Thoracic aorta (tissue), 2 donors: ENCODE results near the gene KRTAP4-12. TPM values are rescaled to one million over a fixed set of nuclear protein-coding genes. Genes with fewer than 3 reads are reported as not detected.
"Not testable (repeated sequence)": the region's sequence is repeated elsewhere in the genome, so short reads cannot be mapped to it uniquely, and the experiment has no call there.

ENCODE experiments used
- ATAC-seq: fragments of 150-250 bp; one replicate; pipeline ENCODE4 v1.8.0; 2017; ENCODE audit warnings: low read depth; ENCODE audit not compliant: insufficient number of reproducible peaks, low FRiP score
- DNase-seq: peaks from one replicate; pipeline ENCODE4 v3.0.0-alpha.2; 2020; ENCODE audit warnings: low spot score
- H3K27ac ChIP-seq, 2 donors: fragments of 200-600 bp; sonication (generic); 1 replicate in 1 of 2; 2 replicates in 1 of 2; pipeline ENCODE4 v1.5.1; 2016; ENCODE audit warnings: mild to moderate bottlenecking in 2 of 2, moderate library complexity in 2 of 2
- H3K27me3 ChIP-seq: fragments of 200-600 bp; sonication (generic); replicated peaks from 2 replicates; pipeline ENCODE4 v1.6.0; 2016; ENCODE audit warnings: mild to moderate bottlenecking; ENCODE audit not compliant: insufficient read depth
- H3K36me3 ChIP-seq: fragments of 200-600 bp; sonication (generic); one replicate; pipeline ENCODE4 v1.5.1; 2016
- H3K4me1 ChIP-seq, 2 donors: fragments of 200-600 bp; sonication (generic); 1 replicate in 1 of 2; 2 replicates in 1 of 2; pipeline versions ENCODE4 v1.5.1 to v1.6.0; 2016; ENCODE audit warnings: low read depth in 2 of 2, mild to moderate bottlenecking in 1 of 2; ENCODE audit not compliant: control insufficient read depth in 1 of 2
- H3K4me3 ChIP-seq: fragments of 200-600 bp; sonication (generic); 2 replicates; pipeline ENCODE4 v1.5.1; 2016; ENCODE audit warnings: mild to moderate bottlenecking
- H3K9me3 ChIP-seq: fragments of 200-600 bp; sonication (generic); 2 replicates; pipeline ENCODE4 v1.5.1; 2016
- CTCF ChIP-seq: fragments of 200-600 bp; sonication (generic); IDR thresholded peaks from one replicate; pipeline ENCODE4 v1.5.1; 2019; ENCODE audit warnings: antibody characterized with exemption
- total RNA-seq, 2 donors: library from RNA; depleted of rRNA; stranded (reverse); fragments of >200 nt; gene quantifications; one replicate each; pipeline versions ENCODE4 v1.1.0 to v1.2.3, GENCODE V29; 2016

KRTAP4-12 gene
- total RNA-seq, 2 donors from 2014 or later: not detected

- Histone ChIP-seq H3K27me3 (no peaks in the 10 kb centered on the region), H3K4me3 (no peak overlapping the region), H3K36me3 (no peaks in the 10 kb centered on the region), H3K4me1 (no peaks in the 10 kb centered on the region), H3K9me3 (no peaks in the 10 kb centered on the region), H3K27ac (no peak overlapping the region)
- DNase-seq (no peak), ATAC-seq (no peak)
- TF ChIP-seq CTCF: no peak
Observed at GRCh38 chr17:41107941-41108450, 16.0 kb downstream of the KRTAP4-12 start.

GRCh38 chr17:41105347-41105746, 18.6 kb downstream of the KRTAP4-12 start, which contains the start of gene KRTAP4-9:
Gene KRTAP4-9, plus strand, starts transcription at chr17:41105389. Its CDS starts 0 bp downstream, at chr17:41105389.
- not testable (repeated sequence) for H3K9me3 ChIP-seq, H3K27ac ChIP-seq, H3K4me1 ChIP-seq, H3K36me3 ChIP-seq, H3K27me3 ChIP-seq, DNase-seq, ATAC-seq, H3K4me3 ChIP-seq

GRCh38 chr17:41104386-41105038, 19.5 kb downstream of the KRTAP4-12 start:
- H3K9me3 ChIP-seq, H3K27me3 ChIP-seq, ATAC-seq: not testable (repeated sequence)

GRCh38 chr17:41103896-41104295, 20.1 kb downstream of the KRTAP4-12 start:
- H3K4me3 ChIP-seq: no peak overlapping the region
- no peaks in the 10 kb centered on the region for H3K27me3 ChIP-seq
- no peak overlapping the region for H3K27ac ChIP-seq
- no peak for TF ChIP-seq CTCF
- no peaks in the 10 kb centered on the region for H3K36me3 ChIP-seq
- no peak for DNase-seq
- no peaks in the 10 kb centered on the region for H3K4me1 ChIP-seq
- no peaks in the 10 kb centered on the region for H3K9me3 ChIP-seq
- ATAC-seq: no peak

More at GRCh38 chr17:41104386-41105038, 19.5 kb downstream of the KRTAP4-12 start:
- not testable (repeated sequence) for H3K27ac ChIP-seq, H3K4me3 ChIP-seq, H3K4me1 ChIP-seq, H3K36me3 ChIP-seq, DNase-seq

- Histone ChIP-seq H3K4me3 (no peak within 1 kb of the TSS), H3K27me3 (no peaks in the 10 kb centered on the region), H3K4me1 (no peaks in the 10 kb centered on the region), H3K36me3 (no peaks in the 10 kb centered on the region), H3K9me3 (no peaks in the 10 kb centered on the region), H3K27ac (no peak within 1 kb of the TSS)
- no peak for TF ChIP-seq CTCF
- DNase-seq (no peak), ATAC-seq (no peak)
Observed at GRCh38 chr17:41101586-41102259, 22.3 kb downstream of the KRTAP4-12 start, which contains the start of gene KRTAP4-16. Gene KRTAP4-16, minus strand, starts transcription at chr17:41102209. Its CDS starts 0 bp downstream, at chr17:41102209.

GRCh38 chr17:41099682-41100480, 24.1 kb downstream of the KRTAP4-12 start:
- not testable (repeated sequence) for H3K4me1 ChIP-seq, H3K9me3 ChIP-seq, H3K27me3 ChIP-seq, H3K27ac ChIP-seq, DNase-seq, H3K4me3 ChIP-seq, ATAC-seq, H3K36me3 ChIP-seq
